IMR-90 (cell line): ENCODE data around the gene NPW. TPM values are rescaled to one million over a fixed set of nuclear protein-coding genes. Genes with fewer than 3 reads are reported as not detected.

Experiments
- ATAC-seq: fragments of 200-7000 bp; cut with Tn5 transposase; 2 replicates; pipeline ENCODE4 v1.9.1; 2020; ENCODE audit warnings: low read depth, mild to moderate bottlenecking, moderate library complexity
- BruUV-seq: library from RNA; stranded (reverse); fragments of 400-500 nt; replicated peaks from 2 replicates; lab custom pipeline; 2021; lab: Mats Ljungman, UMichigan
- CTCF ChIA-PET: fragments of 300-600 bp; formaldehyde crosslinking; extraction: SDS; loops from one replicate; lab custom pipeline; 2021; ENCODE audit warnings: antibody characterized with exemption; lab: Yijun Ruan, JAX
- POLR2A ChIA-PET: fragments of 300-600 bp; sonication (Branson Sonifier 250); formaldehyde crosslinking; loops from one replicate; lab custom pipeline; 2022; ENCODE audit warnings: antibody characterized with exemption; ENCODE audit not compliant: unreplicated experiment; lab: Charles Lee
- DNase-seq: peaks from one replicate; pipeline ENCODE4 v3.0.0; 2013
- H2AFZ ChIP-seq: replicated peaks from 2 replicates; pipeline ENCODE3; 2013; ENCODE audit warnings: low read length, mild to moderate bottlenecking; ENCODE audit not compliant: poor library complexity
- H2AK5ac ChIP-seq: 2 replicates; pipeline ENCODE4 v1.6.1; 2013; ENCODE audit warnings: low read depth, low read length, inconsistent platforms
- H2AK9ac ChIP-seq: replicated peaks from 2 replicates; pipeline ENCODE3; 2013; ENCODE audit warnings: mild to moderate bottlenecking, low read depth, low read length, moderate library complexity; ENCODE audit not compliant: poor library complexity
- H2BK120ac ChIP-seq: 2 replicates; pipeline ENCODE4 v1.6.1; 2013; ENCODE audit warnings: low read depth, low read length, inconsistent platforms
- H2BK15ac ChIP-seq: 3 replicates; pipeline ENCODE4 v1.6.1; 2013; ENCODE audit warnings: low read depth, low read length, inconsistent platforms
- H2BK20ac ChIP-seq: 2 replicates; pipeline ENCODE4 v1.6.1; 2013; ENCODE audit warnings: low read depth, mild to moderate bottlenecking, inconsistent platforms, low read length, moderate library complexity
- H2BK5ac ChIP-seq: 2 replicates; pipeline ENCODE4 v1.6.1; 2013; ENCODE audit warnings: mild to moderate bottlenecking, low read depth, low read length, inconsistent platforms; ENCODE audit not compliant: poor library complexity, severe bottlenecking
- H3K14ac ChIP-seq: replicated peaks from 2 replicates; pipeline ENCODE4 v1.6.1; 2013; ENCODE audit warnings: low read depth, low read length, inconsistent platforms
- H3K18ac ChIP-seq: 2 replicates; pipeline ENCODE4 v1.6.1; 2013; ENCODE audit warnings: low read depth, low read length, control low read depth
- H3K23ac ChIP-seq: 2 replicates; pipeline ENCODE4 v1.6.1; 2013; ENCODE audit warnings: low read depth, low read length, inconsistent platforms
- H3K27ac ChIP-seq: 2 replicates; pipeline ENCODE4 v1.5.1; 2013; ENCODE audit warnings: mild to moderate bottlenecking, control low read depth, low read length; ENCODE audit not compliant: insufficient read depth
- H3K27me3 ChIP-seq: 2 replicates; pipeline ENCODE4 v1.6.1; 2013; ENCODE audit warnings: low read length; ENCODE audit not compliant: control insufficient read depth, insufficient read depth
- H3K36me3 ChIP-seq: 2 replicates; pipeline ENCODE4 v1.6.1; 2013; ENCODE audit warnings: low read length, mixed read lengths; ENCODE audit not compliant: control insufficient read depth, insufficient read depth
- H3K4ac ChIP-seq: 2 replicates; pipeline ENCODE4 v1.6.1; 2013; ENCODE audit warnings: low read depth, low read length, inconsistent platforms
- H3K4me1 ChIP-seq: 2 replicates; pipeline ENCODE4 v1.6.1; 2013; ENCODE audit warnings: low read length, mixed read lengths; ENCODE audit not compliant: control insufficient read depth, insufficient read depth
- H3K4me2 ChIP-seq: 2 replicates; pipeline ENCODE4 v1.6.1; 2013; ENCODE audit warnings: low read depth, mild to moderate bottlenecking, control low read depth, low read length, moderate library complexity
- H3K4me3 ChIP-seq: 2 replicates; pipeline ENCODE4 v1.5.1; 2013; ENCODE audit warnings: low read depth, mild to moderate bottlenecking, control low read depth, low read length, moderate library complexity; ENCODE audit not compliant: insufficient read depth
- H3K56ac ChIP-seq: 2 replicates; pipeline ENCODE4 v1.6.1; 2013; ENCODE audit warnings: low read length, inconsistent platforms; ENCODE audit not compliant: insufficient read depth; ENCODE audit errors: extremely low read depth
- H3K79me1 ChIP-seq, 2 experiments: 2 replicates each; pipeline ENCODE4 v1.6.1; 2013; ENCODE audit warnings: low read length in 2 of 2, inconsistent platforms in 1 of 2, low read depth in 1 of 2
- H3K9ac ChIP-seq: 2 replicates; pipeline ENCODE4 v1.6.1; 2013; ENCODE audit warnings: low read depth, low read length, control low read depth
- H3K9me1 ChIP-seq: 2 replicates; pipeline ENCODE4 v1.6.1; 2013; ENCODE audit warnings: low read length, inconsistent platforms; ENCODE audit not compliant: insufficient read depth
- H3K9me3 ChIP-seq: 2 replicates; pipeline ENCODE4 v1.6.1; 2013; ENCODE audit warnings: low read length; ENCODE audit not compliant: control insufficient read depth, insufficient read depth
- H4K20me1 ChIP-seq: 2 replicates; pipeline ENCODE4 v1.6.1; 2013; ENCODE audit warnings: low read length, inconsistent platforms; ENCODE audit not compliant: insufficient read depth
- H4K5ac ChIP-seq: 2 replicates; pipeline ENCODE4 v1.6.1; 2013; ENCODE audit warnings: mild to moderate bottlenecking, low read depth, low read length, control low read depth
- H4K8ac ChIP-seq, 2 experiments: 2 replicates each; pipeline ENCODE4 v1.6.1; 2013; ENCODE audit warnings: low read depth in 2 of 2, low read length in 2 of 2, control low read depth in 1 of 2, inconsistent platforms in 1 of 2
- H4K91ac ChIP-seq: 2 replicates; pipeline ENCODE4 v1.6.1; 2013; ENCODE audit warnings: low read depth, low read length, inconsistent platforms; ENCODE audit not compliant: insufficient read depth
- BHLHE40 ChIP-seq: fragments of 150-350 bp; IDR thresholded peaks from 2 replicates; pipeline ENCODE4 v1.6.1; 2016; ENCODE audit warnings: mild to moderate bottlenecking, low read depth, low read length
- CEBPB ChIP-seq: IDR thresholded peaks from 2 replicates; pipeline ENCODE4 v1.6.1; 2012; ENCODE audit warnings: low read depth, low read length, improper control_type of control experiment
- CHD1 ChIP-seq: IDR thresholded peaks from 2 replicates; pipeline ENCODE4 v1.6.1; 2012; ENCODE audit warnings: low read depth, low read length, improper control_type of control experiment
- ELK1 ChIP-seq: fragments of 150-350 bp; IDR thresholded peaks from 2 replicates; pipeline ENCODE4 v1.6.1; 2016; ENCODE audit warnings: low read depth, mild to moderate bottlenecking, low read length, moderate library complexity, borderline replicate concordance
- FOS ChIP-seq: fragments of 150-350 bp; IDR thresholded peaks from 2 replicates; pipeline ENCODE4 v1.6.1; 2016; ENCODE audit warnings: low read depth, low read length
- MAFK ChIP-seq: IDR thresholded peaks from 2 replicates; pipeline ENCODE4 v1.6.1; 2012; ENCODE audit warnings: low read depth, low read length, improper control_type of control experiment
- MAZ ChIP-seq: IDR thresholded peaks from 2 replicates; pipeline ENCODE4 v1.6.1; 2012; ENCODE audit warnings: low read depth, mild to moderate bottlenecking, low read length, improper control_type of control experiment, moderate library complexity, borderline replicate concordance
- MXI1 ChIP-seq: IDR thresholded peaks from 2 replicates; pipeline ENCODE4 v1.6.1; 2012; ENCODE audit warnings: low read depth, mild to moderate bottlenecking, low read length, moderate library complexity, borderline replicate concordance
- NFE2L2 ChIP-seq: fragments of 150-350 bp; IDR thresholded peaks from 2 replicates; pipeline ENCODE4 v1.6.1; 2016; ENCODE audit warnings: low read depth, mild to moderate bottlenecking, low read length
- POLR2A ChIP-seq: IDR thresholded peaks from 2 replicates; pipeline ENCODE4 v1.6.1; 2012; ENCODE audit warnings: mild to moderate bottlenecking, low read depth, low read length
- RAD21 ChIP-seq: IDR thresholded peaks from 2 replicates; pipeline ENCODE4 v1.6.1; 2012; ENCODE audit warnings: low read length, improper control_type of control experiment
- RCOR1 ChIP-seq: IDR thresholded peaks from 2 replicates; pipeline ENCODE4 v1.6.1; 2012; ENCODE audit warnings: mild to moderate bottlenecking, low read length, improper control_type of control experiment; ENCODE audit not compliant: insufficient replicate concordance
- RFX5 ChIP-seq: IDR thresholded peaks from 2 replicates; pipeline ENCODE4 v1.8.0; 2012; ENCODE audit warnings: low read depth, mild to moderate bottlenecking, low read length, moderate library complexity
- SMC3 ChIP-seq: fragments of 150-350 bp; IDR thresholded peaks from 2 replicates; pipeline ENCODE4 v1.6.1; 2016; ENCODE audit warnings: low read depth, mild to moderate bottlenecking, antibody characterized with exemption, low read length, moderate library complexity
- WGBS, 2 experiments: methylation state at CpG; one replicate each; pipeline versions ENCODE4 v1.1.5 to v1.1.7; 2013; ENCODE audit warnings: missing lambda C conversion rate in 2 of 2; ENCODE audit not compliant: insufficient read length in 1 of 2; ENCODE audit errors: extremely low coverage in 2 of 2; 5-methylcytosine and 5-hydroxymethylcytosine counted together
- dilution Hi-C: fragments of 300-500 bp; cut with HindIII; formaldehyde crosslinking; loops from one replicate; pipeline ENCODE4 v1.14.3; 2018; ENCODE audit warnings: low sequenced_read_pairs; ENCODE audit not compliant: unreplicated experiment
- in situ Hi-C: fragments of 300-500 bp; cut with MboI; formaldehyde crosslinking; loops from 3 replicates; pipeline ENCODE4 v1.14.3; 2019; ENCODE audit warnings: low sequenced_read_pairs, inconsistent platforms, mixed read lengths
- intact Hi-C: fragments of 100-400 bp; cut with micrococcal nuclease; formaldehyde crosslinking; loops from 2 replicates; pipeline ENCODE4 v1.10.0; 2022
- polyA plus RNA-seq, 3 experiments: library from polyadenylated mRNA; depleted of rRNA; stranded (reverse); fragments of >200 nt; gene quantifications; 2 replicates each; pipeline ENCODE4 v1.2.3, GENCODE V29; 2012; ENCODE audit warnings: low replicate concordance in 1 of 3
- total RNA-seq: library from RNA; depleted of rRNA; stranded (reverse); fragments of >200 nt; gene quantifications from 2 replicates; pipeline ENCODE4 v1.2.3, GENCODE V29; 2012
- TF ChIP-seq, protein P1 (sequence below): fragments of 150-350 bp; IDR thresholded peaks from 2 replicates; pipeline ENCODE4 v1.6.1; 2017; ENCODE audit warnings: mild to moderate bottlenecking, antibody characterized with exemption, low read length, low read depth
- TF ChIP-seq, protein P2 (sequence below): conservative IDR thresholded peaks from 2 replicates; pipeline ENCODE4 v1.5.1; 2012; ENCODE audit warnings: mild to moderate bottlenecking, low read depth, low read length, improper control_type of control experiment

The NPW gene
- total and polyA plus RNA-seq, 2 of the 4 experiments (the other 2 are of a cell fraction) = 0.18 to 2.0 TPM

- Histone ChIP-seq H3K23ac (no peak overlapping the region), H3K9ac (no peak overlapping the region), H4K91ac (no peak overlapping the region), H3K27ac (no peak overlapping the region), H3K4ac (no peak overlapping the region), H2BK5ac (no peak overlapping the region), H2BK15ac (no peak overlapping the region), H4K20me1 (no peaks in the 10 kb centered on the region; the same call in 1 of the 2 replicates), H4K8ac (no peak overlapping the region), H3K4me2 (no peak overlapping the region), H3K27me3 (no peaks in the 10 kb centered on the region), H3K9me1 (0 out of 2 replicates have a peak, but pooled peaks cover 3% of the 10 kb centered on the region), H2AK5ac (no peak overlapping the region), H2AFZ (no peak overlapping the region), H4K5ac (no peak overlapping the region), H3K18ac (no peak overlapping the region), H3K36me3 (peaks cover 67% of the 10 kb centered on the region), H3K56ac (no peak overlapping the region), H2BK120ac (no peak overlapping the region), H3K14ac (no peak overlapping the region), H3K79me1 (peaks cover 0 to 9% of the 10 kb centered on the region in 2 experiments; a peak in 1 of 4 replicates), H3K9me3 (no peaks in the 10 kb centered on the region), H2AK9ac (no peak overlapping the region), H3K4me1 (no peaks in the 10 kb centered on the region), H3K4me3 (no peak overlapping the region), H2BK20ac (no peak overlapping the region)
- DNase-seq (no peak), ATAC-seq (no peak)
- ChIA-PET POLR2A (no interaction called here), CTCF (no interaction called here)
- in situ Hi-C loops (no loop called here), intact Hi-C loops (no loop called here), dilution Hi-C loops (no loop called here)
- TF ChIP-seq RAD21 (no peak), FOS (no peak), ELK1 (no peak), MXI1 (no peak), BHLHE40 (no peak), SMC3 (no peak), CHD1 (no peak), MAZ (no peak), MAFK (no peak), RFX5 (no peak), RCOR1 (no peak), NFE2L2 (no peak), CEBPB (no peak), POLR2A (no peak)
- TF ChIP-seq, protein P1, sequence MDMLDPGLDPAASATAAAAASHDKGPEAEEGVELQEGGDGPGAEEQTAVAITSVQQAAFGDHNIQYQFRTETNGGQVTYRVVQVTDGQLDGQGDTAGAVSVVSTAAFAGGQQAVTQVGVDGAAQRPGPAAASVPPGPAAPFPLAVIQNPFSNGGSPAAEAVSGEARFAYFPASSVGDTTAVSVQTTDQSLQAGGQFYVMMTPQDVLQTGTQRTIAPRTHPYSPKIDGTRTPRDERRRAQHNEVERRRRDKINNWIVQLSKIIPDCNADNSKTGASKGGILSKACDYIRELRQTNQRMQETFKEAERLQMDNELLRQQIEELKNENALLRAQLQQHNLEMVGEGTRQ = no peak
- TF ChIP-seq, protein P2, sequence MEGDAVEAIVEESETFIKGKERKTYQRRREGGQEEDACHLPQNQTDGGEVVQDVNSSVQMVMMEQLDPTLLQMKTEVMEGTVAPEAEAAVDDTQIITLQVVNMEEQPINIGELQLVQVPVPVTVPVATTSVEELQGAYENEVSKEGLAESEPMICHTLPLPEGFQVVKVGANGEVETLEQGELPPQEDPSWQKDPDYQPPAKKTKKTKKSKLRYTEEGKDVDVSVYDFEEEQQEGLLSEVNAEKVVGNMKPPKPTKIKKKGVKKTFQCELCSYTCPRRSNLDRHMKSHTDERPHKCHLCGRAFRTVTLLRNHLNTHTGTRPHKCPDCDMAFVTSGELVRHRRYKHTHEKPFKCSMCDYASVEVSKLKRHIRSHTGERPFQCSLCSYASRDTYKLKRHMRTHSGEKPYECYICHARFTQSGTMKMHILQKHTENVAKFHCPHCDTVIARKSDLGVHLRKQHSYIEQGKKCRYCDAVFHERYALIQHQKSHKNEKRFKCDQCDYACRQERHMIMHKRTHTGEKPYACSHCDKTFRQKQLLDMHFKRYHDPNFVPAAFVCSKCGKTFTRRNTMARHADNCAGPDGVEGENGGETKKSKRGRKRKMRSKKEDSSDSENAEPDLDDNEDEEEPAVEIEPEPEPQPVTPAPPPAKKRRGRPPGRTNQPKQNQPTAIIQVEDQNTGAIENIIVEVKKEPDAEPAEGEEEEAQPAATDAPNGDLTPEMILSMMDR = no peak
- no TSS peak for BruUV-seq
- 92% methylated on average over 11 of the region's 13 CpGs; no CpG with 5 or more reads in 1 of the 2 experiments for WGBS, 2 experiments
Measured at GRCh38 chr16:2061526-2061925, 41.9 kb downstream of the NPW start.
